BJ (cell line): ENCODE data around the gene INKA2. TPM values are rescaled to one million over a fixed set of nuclear protein-coding genes. Genes with fewer than 3 reads are reported as not detected.

Experiments
- CTCF ChIA-PET: fragments of 350-600 bp; formaldehyde crosslinking; extraction: SDS; loops from one replicate; lab custom pipeline; 2021; ENCODE audit warnings: antibody characterized with exemption, inconsistent platforms; lab: Yijun Ruan, JAX
- POLR2A ChIA-PET: fragments of 300-600 bp; sonication (Branson Sonifier 250); formaldehyde crosslinking; extraction: SDS; loops from one replicate; lab custom pipeline; 2021; ENCODE audit warnings: antibody characterized with exemption; lab: Charles Lee
- DNase-seq: peaks from one replicate; pipeline ENCODE4 v3.0.0-alpha.2; 2011; ENCODE audit warnings: low read depth
- H3K27me3 ChIP-seq: 2 replicates; pipeline ENCODE4 v1.6.0; 2011; ENCODE audit warnings: low read length; ENCODE audit not compliant: control insufficient read depth, insufficient read depth
- H3K36me3 ChIP-seq: 2 replicates; pipeline ENCODE4 v1.5.1; 2011; ENCODE audit warnings: low read length; ENCODE audit not compliant: control insufficient read depth, insufficient read depth
- H3K4me3 ChIP-seq: 2 replicates; pipeline ENCODE4 v1.5.1; 2011; ENCODE audit warnings: low read depth, mild to moderate bottlenecking, control low read depth, low read length
- CTCF ChIP-seq: IDR thresholded peaks from 2 replicates; pipeline ENCODE4 v1.5.1; 2011; ENCODE audit warnings: low read depth, mild to moderate bottlenecking, control low read depth, inconsistent platforms, low read length, moderate library complexity; ENCODE audit not compliant: insufficient read depth
- polyA plus RNA-seq: library from polyadenylated mRNA; depleted of rRNA; stranded (reverse); fragments of >200 nt; gene quantifications from 2 replicates; pipeline ENCODE4 v1.2.3, GENCODE V29; 2011

INKA2 gene
- polyA plus RNA-seq, 1 experiment: 2.3 TPM

GRCh38 chr1:111723091-111723806 is 15.9 kb downstream of the INKA2 start:
- no peaks in the 10 kb centered on the region; the same call in 1 of the 2 replicates for H3K36me3 ChIP-seq
- POLR2A ChIA-PET: no interaction called here
- CTCF ChIA-PET: interaction anchor here (1.5 kb wide), 1 partner anchor 241 kb away, joined by 6 read pairs; no protein-coding TSS in a partner anchor

DNA sequence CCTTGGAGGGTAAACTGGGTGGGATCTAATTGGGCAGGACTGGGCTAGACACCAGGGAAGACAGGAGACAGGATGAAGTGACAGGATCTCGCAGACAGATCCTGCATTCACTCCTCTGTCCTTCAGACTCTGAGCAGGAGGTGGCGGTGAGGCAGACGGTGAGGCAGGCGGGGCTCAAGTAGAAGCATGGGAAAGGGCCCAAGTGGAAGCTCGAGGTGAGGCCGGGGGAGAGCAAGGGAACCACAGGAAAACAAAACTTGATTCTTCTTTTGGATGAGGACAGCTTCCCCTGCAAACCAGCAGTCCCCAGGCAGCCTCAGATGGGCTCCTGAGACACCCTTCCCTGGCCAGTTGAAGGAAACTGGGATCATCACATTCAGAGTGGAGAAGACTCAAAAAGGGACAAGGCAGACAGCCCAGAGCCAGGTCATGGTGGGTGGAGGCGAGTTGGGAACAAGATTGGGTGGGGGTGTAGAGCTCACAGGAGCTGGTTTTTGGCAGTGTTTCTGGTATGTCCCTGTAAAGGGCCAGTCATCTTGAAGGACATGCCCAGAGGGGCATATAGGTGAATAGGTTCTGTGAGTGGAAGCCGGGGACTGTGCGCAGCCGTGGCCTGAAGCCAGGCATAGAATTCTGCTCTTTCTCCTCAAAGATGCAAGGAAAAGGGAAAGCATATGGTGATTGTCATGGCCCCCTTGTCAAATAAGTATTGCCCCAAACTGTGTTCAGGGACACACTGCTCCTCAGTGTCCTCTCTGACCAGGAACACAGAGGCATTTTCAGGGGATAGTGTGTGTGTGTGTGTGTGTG is 18.0 kb downstream of the INKA2 start:
- ChIA-PET CTCF (interaction anchor here (1.2 kb wide), 1 partner anchor 25 kb away, joined by 4 read pairs; no protein-coding TSS in a partner anchor), POLR2A (no interaction called here)
- no peak for TF ChIP-seq CTCF
- H3K27me3 ChIP-seq: no peaks in the 10 kb centered on the region
- no peak for DNase-seq
- no peaks in the 10 kb centered on the region for H3K36me3 ChIP-seq
- H3K4me3 ChIP-seq: no peak overlapping the region

More at GRCh38 chr1:111723091-111723806, 15.9 kb downstream of the INKA2 start:
- H3K27me3 ChIP-seq: no peaks in the 10 kb centered on the region
- no peak overlapping the region for H3K4me3 ChIP-seq
- no peak for TF ChIP-seq CTCF
- DNase-seq: no peak

- no peaks in the 10 kb centered on the region for H3K36me3 ChIP-seq
- TF ChIP-seq CTCF: no peak
- no peak overlapping the region for H3K4me3 ChIP-seq
- POLR2A ChIA-PET: no interaction called here
- CTCF ChIA-PET: interaction anchor here (1.2 kb wide), 1 partner anchor 26 kb away, joined by 4 read pairs; no protein-coding TSS in a partner anchor
- no peaks in the 10 kb centered on the region for H3K27me3 ChIP-seq
- DNase-seq: no peak
Measured at GRCh38 chr1:111720274-111720976, 18.8 kb downstream of the INKA2 start.

DNA sequence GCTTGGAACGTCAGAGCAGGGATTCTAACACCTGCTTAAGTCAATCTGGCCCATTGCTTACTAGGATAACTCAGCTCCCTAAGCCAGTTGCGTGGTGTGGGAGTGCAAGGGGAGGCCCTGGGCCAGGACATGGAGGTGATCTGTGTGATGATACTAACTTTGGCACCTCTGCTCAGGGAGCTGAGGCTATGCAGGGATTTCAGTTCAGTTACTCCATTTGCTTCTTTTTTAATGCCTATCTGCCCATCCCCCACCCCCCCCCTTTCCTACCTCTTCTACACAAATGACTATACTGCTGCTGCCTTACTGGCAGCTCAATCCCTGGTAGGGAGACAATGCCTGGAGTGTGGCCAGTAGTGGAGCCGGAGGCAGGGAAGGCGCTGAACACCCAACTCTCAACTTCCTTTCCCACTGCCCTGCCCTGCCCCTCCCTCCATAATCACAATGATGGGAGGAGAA is 19.5 kb downstream of the INKA2 start:
- ChIA-PET CTCF (no interaction called here), POLR2A (no interaction called here)
- DNase-seq: no peak
- H3K4me3 ChIP-seq: no peak overlapping the region
- H3K36me3 ChIP-seq: no peaks in the 10 kb centered on the region
- H3K27me3 ChIP-seq: no peaks in the 10 kb centered on the region
- no peak for TF ChIP-seq CTCF

GRCh38 chr1:111719135-111719534 is 20.1 kb downstream of the INKA2 start:
- POLR2A ChIA-PET: no interaction called here
- no peak overlapping the region for H3K4me3 ChIP-seq
- CTCF ChIA-PET: no interaction called here
- H3K36me3 ChIP-seq: no peaks in the 10 kb centered on the region
- no peaks in the 10 kb centered on the region for H3K27me3 ChIP-seq
- DNase-seq: no peak
- TF ChIP-seq CTCF: no peak
